HepG2 (cell line): Measurements from ENCODE around the gene BIRC7. TPM values are rescaled to one million over a fixed set of nuclear protein-coding genes. Genes with fewer than 3 reads are reported as not detected.

Experiments
- ATRX ChIP-seq: sonication (generic); formaldehyde crosslinking; IDR thresholded peaks from 2 replicates; pipeline ENCODE4 v1.4.0; 2020; ENCODE audit warnings: missing genetic modification reagents, borderline replicate concordance
- EEA1 ChIP-seq: sonication (generic); formaldehyde crosslinking; IDR thresholded peaks from 2 replicates; pipeline ENCODE4 v1.5.1; 2020; ENCODE audit warnings: mild to moderate bottlenecking, missing genetic modification reagents, borderline replicate concordance
- ESRRA ChIP-seq: sonication (generic); formaldehyde crosslinking; IDR thresholded peaks from 2 replicates; pipeline ENCODE4 v1.5.1; 2020; ENCODE audit warnings: mild to moderate bottlenecking, low read depth, missing genetic modification reagents
- FOXP4 ChIP-seq: sonication (generic); formaldehyde crosslinking; IDR thresholded peaks from 2 replicates; pipeline ENCODE4 v1.4.0; 2020; ENCODE audit warnings: missing genetic modification reagents
- HNF1B ChIP-seq: sonication (generic); formaldehyde crosslinking; IDR thresholded peaks from 2 replicates; pipeline ENCODE4 v1.5.1; 2020; ENCODE audit warnings: mild to moderate bottlenecking, moderate library complexity, missing genetic modification reagents
- KDM2A ChIP-seq: sonication (generic); formaldehyde crosslinking; IDR thresholded peaks from 2 replicates; pipeline ENCODE4 v1.4.0; 2020; ENCODE audit warnings: low read depth, missing genetic modification reagents, borderline replicate concordance
- KLF15 ChIP-seq: sonication (generic); formaldehyde crosslinking; IDR thresholded peaks from 2 replicates; pipeline ENCODE4 v1.8.1; 2023; ENCODE audit warnings: borderline replicate concordance, mild to moderate bottlenecking, inconsistent platforms, missing genetic modification reagents, mixed read lengths
- MBNL3 ChIP-seq: fragments of 250-450 bp; sonication (Bioruptor Pico); conservative IDR thresholded peaks from 2 replicates; pipeline ENCODE4 v1.8.0; 2022; ENCODE audit warnings: mild to moderate bottlenecking, inconsistent platforms
- MEIS2 ChIP-seq: sonication (generic); formaldehyde crosslinking; IDR thresholded peaks from 2 replicates; pipeline ENCODE4 v1.9.0; 2021; ENCODE audit warnings: mild to moderate bottlenecking, missing genetic modification reagents
- MYNN ChIP-seq: sonication (generic); formaldehyde crosslinking; IDR thresholded peaks from 2 replicates; pipeline ENCODE4 v1.4.0; 2020; ENCODE audit warnings: mild to moderate bottlenecking, low read depth, missing genetic modification reagents
- NFE2L2 ChIP-seq: fragments of 150-350 bp; IDR thresholded peaks from 2 replicates; pipeline ENCODE4 v1.6.1; 2014; ENCODE audit warnings: low read length
- RFX5 ChIP-seq: IDR thresholded peaks from 2 replicates; pipeline ENCODE4 v1.6.1; 2011; ENCODE audit warnings: low read depth, low read length, improper control_type of control experiment
- SNAPC5 ChIP-seq: sonication (generic); formaldehyde crosslinking; IDR thresholded peaks from 2 replicates; pipeline ENCODE4 v1.8.1; 2023; ENCODE audit warnings: mild to moderate bottlenecking, missing genetic modification reagents, borderline replicate concordance
- TOE1 ChIP-seq: sonication (generic); formaldehyde crosslinking; IDR thresholded peaks from 2 replicates; pipeline ENCODE4 v1.4.0; 2020; ENCODE audit warnings: mild to moderate bottlenecking, missing genetic modification reagents
- TRAFD1 ChIP-seq: sonication (generic); formaldehyde crosslinking; IDR thresholded peaks from 2 replicates; pipeline ENCODE4 v1.5.1; 2020; ENCODE audit warnings: missing genetic modification reagents, mild to moderate bottlenecking, borderline replicate concordance
- ZFP37 ChIP-seq: sonication (generic); formaldehyde crosslinking; IDR thresholded peaks from 2 replicates; pipeline ENCODE4 v1.4.0; 2020; ENCODE audit warnings: missing genetic modification reagents, borderline replicate concordance
- ZNF136 ChIP-seq: sonication (generic); formaldehyde crosslinking; IDR thresholded peaks from 2 replicates; pipeline ENCODE4 v1.8.1; 2022; ENCODE audit warnings: low read depth, mild to moderate bottlenecking, moderate library complexity, missing genetic modification reagents
- ZNF230 ChIP-seq: sonication (generic); formaldehyde crosslinking; IDR thresholded peaks from 2 replicates; pipeline ENCODE4 v1.4.0; 2020; ENCODE audit warnings: mild to moderate bottlenecking, missing genetic modification reagents
- ZNF234 ChIP-seq: sonication (generic); formaldehyde crosslinking; conservative IDR thresholded peaks from 2 replicates; pipeline ENCODE4 v1.5.1; 2020; ENCODE audit warnings: mild to moderate bottlenecking, missing genetic modification reagents
- ZNF264 ChIP-seq: sonication (generic); formaldehyde crosslinking; IDR thresholded peaks from 2 replicates; pipeline ENCODE4 v1.4.0; 2020; ENCODE audit warnings: missing genetic modification reagents
- ZNF282 ChIP-seq: fragments of 450-650 bp; IDR thresholded peaks from 2 replicates; pipeline ENCODE4 v1.6.1; 2018; ENCODE audit not compliant: partially characterized antibody
- ZNF382 ChIP-seq: sonication (generic); formaldehyde crosslinking; IDR thresholded peaks from 2 replicates; pipeline ENCODE4 v1.5.0; 2020; ENCODE audit warnings: missing genetic modification reagents, mild to moderate bottlenecking, borderline replicate concordance
- ZSCAN20 ChIP-seq: sonication (generic); formaldehyde crosslinking; IDR thresholded peaks from 2 replicates; pipeline ENCODE4 v1.4.0; 2020; ENCODE audit warnings: missing genetic modification reagents, mild to moderate bottlenecking, borderline replicate concordance
- ZSCAN21 ChIP-seq: sonication (generic); formaldehyde crosslinking; IDR thresholded peaks from 2 replicates; pipeline ENCODE4 v1.8.0; 2022; ENCODE audit warnings: mild to moderate bottlenecking, missing genetic modification reagents, moderate library complexity, borderline replicate concordance
- polyA plus RNA-seq, 8 experiments: library from polyadenylated mRNA; depleted of rRNA in 3 of 8; stranded (reverse) in 7 of 8; unstranded in 1 of 8; fragments of >200 nt; fragmentation: Illumina TruSeq in 4 of 8; extraction: Trizol in 4 of 8; gene quantifications; 2 replicates each; pipeline versions ENCODE4 v1.2.1 to v1.2.3, GENCODE V29; 2011 to 2016; ENCODE audit warnings: low read depth in 4 of 8, missing spikeins in 1 of 8, mixed read lengths in 1 of 8; ENCODE audit not compliant: insufficient read depth in 1 of 8
- total RNA-seq, 5 experiments: library from RNA; depleted of rRNA; stranded (reverse); fragments of >200 nt; fragmentation: Illumina TruSeq; extraction: Trizol; gene quantifications; 2 replicates each; pipeline ENCODE4 v1.2.3, GENCODE V29; 2016; ENCODE audit warnings: low read depth in 1 of 5

BIRC7 gene
- total and polyA plus RNA-seq, 2 of the 13 experiments (the other 11 are each of a cell fraction or from before 2014, with no cell fraction given) = 0.27 to 5.1 TPM

GRCh38 chr20:63216041-63216848 is 19.5 kb upstream of the BIRC7 start, which contains the start of gene YTHDF1 (continued):
- TF ChIP-seq TRAFD1 = 0 out of 2 replicates have a peak, but pooled peaks have one; percentile 37
- TF ChIP-seq ATRX (CRISPR knock-in tag) = no peak
- no peak for TF ChIP-seq TOE1 (CRISPR knock-in tag)
- TF ChIP-seq MYNN (CRISPR knock-in tag) = peak; percentile 93
- peak; percentile 94 for TF ChIP-seq HNF1B (CRISPR knock-in tag)
- TF ChIP-seq ZNF282 = no peak
- peak; percentile 93 for TF ChIP-seq KDM2A (CRISPR knock-in tag)
- TF ChIP-seq ZFP37 (CRISPR knock-in tag) = peak; percentile 97
- no peak for TF ChIP-seq MBNL3
- no peak for TF ChIP-seq NFE2L2
- peak; percentile 80; the same call in 1 of the 2 replicates for TF ChIP-seq ESRRA (CRISPR knock-in tag)
- no peak for TF ChIP-seq ZNF382 (CRISPR knock-in tag)
- peak; percentile 97 for TF ChIP-seq ZNF136 (CRISPR knock-in tag)
- TF ChIP-seq ZNF234 (CRISPR knock-in tag) = peak; percentile 98
- TF ChIP-seq ZNF264 = peak; percentile 83
- peak; percentile 98 for TF ChIP-seq ZNF230
- TF ChIP-seq SNAPC5 = 0 out of 2 replicates have a peak, but pooled peaks have one; percentile 40
- TF ChIP-seq KLF15 = peak; percentile 88; the same call in 1 of the 2 replicates
- TF ChIP-seq MEIS2 = peak; percentile 87
- TF ChIP-seq ZSCAN21 (CRISPR knock-in tag) = peak; percentile 98
- peak; percentile 89 for TF ChIP-seq EEA1
- TF ChIP-seq RFX5 = peak; percentile 43; the same call in 1 of the 2 replicates
- peak; percentile 80 for TF ChIP-seq FOXP4 (CRISPR knock-in tag)
- TF ChIP-seq ZSCAN20 (CRISPR knock-in tag) = peak; percentile 88; the same call in 1 of the 2 replicates
